Endothelial cell of umbilical vein (primary cell): ENCODE measurements around the gene AZU1.

Source experiments
- CTCF ChIP-seq, 2 donors: IDR thresholded peaks; 1 replicate in 1 of 2; 2 replicates in 1 of 2; pipeline ENCODE4 v1.5.1; 2011; ENCODE audit warnings: low read length in 2 of 2, mild to moderate bottlenecking in 2 of 2, moderate library complexity in 2 of 2, control low read depth in 1 of 2, inconsistent platforms in 1 of 2, low read depth in 1 of 2; ENCODE audit not compliant: insufficient read depth in 1 of 2; ENCODE audit errors: extremely low read depth in 1 of 2
- EZH2 ChIP-seq: IDR thresholded peaks from 2 replicates; pipeline ENCODE4 v1.6.1; 2012; ENCODE audit warnings: borderline replicate concordance, low read depth, mild to moderate bottlenecking, moderate library complexity, low read length, inconsistent platforms; ENCODE audit not compliant: severe bottlenecking
- POLR2AphosphoS5 ChIP-seq: IDR thresholded peaks from 2 replicates; pipeline ENCODE4 v1.6.1; 2012; ENCODE audit warnings: low read depth, mild to moderate bottlenecking, control low read depth, low read length, moderate library complexity; ENCODE audit not compliant: insufficient read depth

GRCh38 chr19:876780-877314 lies 49.2 kb downstream of the AZU1 start:
- TF ChIP-seq CTCF (IDR thresholded peaks at IDR 0.05; ENCODE audit: extremely low read depth in 1 of 2, insufficient read depth in 1 of 2, low read depth in 1 of 2, low read length in 2 of 2) (no peak), POLR2AphosphoS5 (no peak), EZH2 (no peak)
